DMS53 (cell line): ENCODE results near the gene PARP11.

Experiments
- DNase-seq: peaks from one replicate; lab custom pipeline; 2025; lab: John Stamatoyannopoulos, UW

The PARP11 gene

DNA sequence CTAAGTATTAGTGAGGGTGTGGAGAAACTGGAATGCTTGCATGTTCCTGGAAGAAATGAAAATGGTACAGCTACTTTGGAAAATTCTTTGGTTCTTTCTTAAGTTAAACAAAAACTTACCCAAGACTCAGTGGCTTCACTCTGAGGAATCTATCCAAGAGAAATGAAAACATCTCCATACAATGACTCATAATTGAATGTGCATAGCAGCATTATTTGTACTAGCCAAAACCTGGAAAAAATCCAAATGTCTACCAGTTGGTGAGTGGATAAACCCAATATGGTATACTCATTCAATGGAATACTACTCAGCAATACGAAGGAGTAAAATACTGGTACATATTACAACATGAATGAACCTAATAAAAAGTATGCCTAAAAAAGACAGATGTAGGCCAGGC lies 102.3 kb downstream of the PARP11 start:
- DNase-seq, result peak; percentile 95

DNA sequence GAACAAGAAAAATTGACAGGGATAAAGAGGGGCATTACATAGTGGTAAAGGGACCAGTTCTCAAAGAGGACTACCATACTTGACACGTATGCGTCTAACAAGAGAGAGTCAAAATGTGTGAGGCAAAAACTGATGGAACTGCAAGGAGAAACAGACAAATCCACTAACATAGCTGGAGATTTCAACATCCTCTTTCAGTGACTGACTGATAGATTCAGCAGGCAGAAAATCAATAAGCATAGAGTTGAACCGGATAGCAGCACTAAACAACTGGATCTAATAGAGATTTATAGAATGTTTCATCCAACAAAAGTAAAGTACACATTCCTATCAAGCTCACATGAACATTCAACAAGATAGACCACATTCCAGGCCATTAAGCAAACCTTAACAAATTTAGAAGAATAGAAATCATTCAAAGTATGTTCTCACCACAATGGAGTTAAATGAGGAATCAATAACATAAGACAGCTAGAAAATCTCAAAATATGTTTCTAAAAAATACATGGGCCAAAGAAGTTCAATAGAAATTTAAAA lies 104.2 kb downstream of the PARP11 start:
- no peak for DNase-seq

DNA sequence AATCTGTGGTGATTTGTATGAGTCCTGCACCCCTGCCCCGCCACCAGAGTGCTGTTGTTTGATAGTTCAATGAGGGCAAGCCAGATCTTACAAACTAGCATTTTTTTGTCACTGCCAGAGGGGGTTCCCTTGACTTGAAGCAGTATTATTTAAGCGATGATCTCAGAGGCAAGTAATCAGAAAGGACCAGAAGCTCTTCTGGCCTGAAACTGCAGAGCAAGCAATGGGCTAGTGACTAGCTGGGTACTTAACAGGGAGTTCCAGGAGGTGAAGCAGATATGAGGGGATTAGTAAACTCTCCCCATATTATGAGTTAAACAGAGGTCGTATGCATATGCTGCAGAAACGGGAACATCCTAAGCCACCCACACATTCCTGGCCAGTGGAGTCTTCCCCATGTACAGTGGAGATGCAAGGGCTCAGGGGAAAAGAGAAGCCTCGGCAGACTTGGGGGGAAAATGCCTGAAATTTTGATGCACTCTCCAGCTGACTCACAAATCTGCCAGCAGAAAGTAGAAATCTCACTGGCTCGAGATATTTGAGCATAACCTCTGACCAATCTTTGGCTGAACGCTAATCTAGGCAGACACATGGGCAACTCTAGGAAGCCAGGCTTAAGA lies 112.0 kb downstream of the PARP11 start:
- DNase-seq, result no peak

DNA sequence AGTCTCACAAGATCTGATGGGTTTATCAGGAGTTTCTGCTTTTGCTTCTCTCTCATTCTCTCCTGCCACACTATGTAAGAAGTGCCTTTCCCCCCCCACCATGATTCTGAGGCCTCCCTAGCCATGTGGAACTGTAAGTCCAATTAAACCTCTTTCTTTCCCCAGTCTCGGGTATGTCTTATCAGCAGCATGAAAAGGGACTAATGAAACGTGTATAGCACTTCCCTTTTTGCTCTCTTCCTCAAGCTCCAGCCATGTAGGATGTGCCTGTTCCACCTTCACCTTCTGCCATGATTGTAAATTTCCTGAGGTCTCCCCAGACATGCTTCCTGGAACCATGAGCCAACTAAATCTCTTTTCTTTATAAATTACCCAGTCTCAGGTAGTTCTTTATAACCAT lies 113.3 kb downstream of the PARP11 start:
- DNase-seq, result no peak
